PC-9 (cell line): ENCODE results near the gene CRACDL.

Experiments used
- CTCF ChIP-seq: fragments of 200-600 bp; sonication (generic); conservative IDR thresholded peaks from 2 replicates; pipeline ENCODE4 v1.6.1; 2017; ENCODE audit warnings: mixed run types, antibody characterized with exemption, mild to moderate bottlenecking, moderate library complexity
- EZH2 ChIP-seq: fragments of 200-600 bp; sonication (generic); IDR thresholded peaks from 2 replicates; pipeline ENCODE4 v1.8.0; 2017; ENCODE audit warnings: antibody characterized with exemption, low read depth

DNA sequence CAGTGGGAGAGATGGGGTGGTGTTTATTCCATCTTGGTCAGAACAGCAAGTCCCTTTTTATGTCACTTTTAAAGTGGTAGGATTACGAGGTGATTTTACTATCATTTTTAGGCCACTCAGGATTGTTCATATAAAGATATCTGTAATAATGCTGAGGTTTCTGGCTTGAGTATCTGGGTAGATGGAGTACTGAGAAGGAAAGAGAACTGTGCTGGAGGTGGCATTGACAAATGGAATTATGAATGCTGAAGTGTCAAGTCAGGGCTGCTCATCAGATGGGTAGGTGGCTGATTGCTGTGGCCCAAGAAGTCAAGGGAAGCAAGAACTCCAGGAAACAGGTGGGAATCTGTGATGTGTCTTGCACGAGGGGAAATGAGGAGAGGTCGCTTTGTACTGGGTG is 119.7 kb downstream of the CRACDL start:
- TF ChIP-seq CTCF, result no peak
- no peak for TF ChIP-seq EZH2
